SK-N-SH (cell line): ENCODE measurements around the gene C17orf113.

ENCODE experiments used
- MAX ChIP-seq: IDR thresholded peaks from 2 replicates; pipeline ENCODE4 v1.4.0; 2012; ENCODE audit warnings: low read depth
- POLR2AphosphoS5 ChIP-seq: IDR thresholded peaks from 2 replicates; pipeline ENCODE4 v1.6.1; 2012; ENCODE audit warnings: low read depth, low read length
- REST ChIP-seq: IDR thresholded peaks from 2 replicates; pipeline ENCODE4 v1.6.1; 2012; ENCODE audit warnings: mild to moderate bottlenecking, low read depth, low read length, moderate library complexity
- TAF1 ChIP-seq: IDR thresholded peaks from 2 replicates; pipeline ENCODE4 v1.6.1; 2012; ENCODE audit warnings: low read depth, mild to moderate bottlenecking, low read length, moderate library complexity, borderline replicate concordance

GRCh38 chr17:42062681-42063080 lies 12.3 kb upstream of the C17orf113 start:
- TF ChIP-seq MAX (no peak), TAF1 (no peak), REST (no peak), POLR2AphosphoS5 (no peak)
